Kidney (tissue), 14 donors: ENCODE data around the gene CEP112. TPM values are rescaled to one million over a fixed set of nuclear protein-coding genes. Genes with fewer than 3 reads are reported as not detected.

ENCODE experiments used
- DNase-seq, 5 donors: peaks; one replicate each; pipeline ENCODE4 v3.0.0-alpha.2; 2013 to 2020
- FAIRE-seq: peaks from 2 replicates; lab custom pipeline; 2012; peaks lifted over from hg19 to GRCh38; lab: Jason Lieb, UNC
- H3K27ac ChIP-seq, 2 donors: one replicate each; pipeline ENCODE4 v1.7.0; 2013; ENCODE audit warnings: low read depth in 2 of 2, low read length in 2 of 2, inconsistent platforms in 1 of 2
- H3K27me3 ChIP-seq: one replicate; pipeline ENCODE4 v1.7.1; 2013; ENCODE audit warnings: low read length, inconsistent platforms; ENCODE audit not compliant: control insufficient read depth, insufficient read depth
- H3K36me3 ChIP-seq, 3 donors: one replicate each; pipeline versions ENCODE4 v1.7.0 to v1.7.1; 2013; ENCODE audit warnings: low read length in 3 of 3, control low read depth in 1 of 3, inconsistent platforms in 1 of 3; ENCODE audit not compliant: insufficient read depth in 3 of 3, control insufficient read depth in 2 of 3
- H3K4me1 ChIP-seq, 3 donors: one replicate each; pipeline versions ENCODE4 v1.7.0 to v1.7.1; 2013; ENCODE audit warnings: low read length in 3 of 3, inconsistent platforms in 1 of 3, low read depth in 1 of 3; ENCODE audit not compliant: control insufficient read depth in 2 of 3, insufficient read depth in 2 of 3
- H3K4me3 ChIP-seq, 3 donors: one replicate each; pipeline versions ENCODE4 v1.7.0 to v1.8.1; 2013; ENCODE audit warnings: low read length in 3 of 3, control low read depth in 1 of 3, inconsistent platforms in 1 of 3
- H3K9ac ChIP-seq, 3 donors: one replicate each; pipeline versions ENCODE4 v1.7.0 to v1.7.1; 2013; ENCODE audit warnings: low read length in 3 of 3, control low read depth in 1 of 3, inconsistent platforms in 1 of 3
- H3K9me3 ChIP-seq, 3 donors: one replicate each; pipeline versions ENCODE4 v1.7.0 to v1.7.1; 2013; ENCODE audit warnings: low read length in 3 of 3, control low read depth in 1 of 3, inconsistent platforms in 1 of 3; ENCODE audit not compliant: control insufficient read depth in 2 of 3, insufficient read depth in 1 of 3
- intact Hi-C: fragments of 100-400 bp; cut with DNase I; formaldehyde crosslinking; loops from one replicate; pipeline ENCODE4 v1.11.1; 2022
- polyA plus RNA-seq: library from polyadenylated mRNA; stranded (reverse); fragments of 350-450 nt; fragmentation: Illumina TruSeq; extraction: RNeasy Lipid Tissue Mini Kit (QIAGEN cat#74804); gene quantifications from one replicate; pipeline ENCODE4 v1.2.3, GENCODE V29; 2014; ENCODE audit warnings: low read depth, low replicate concordance; ENCODE audit not compliant: insufficient read depth
- total RNA-seq: library from RNA; stranded (reverse); fragmentation: NEBNext Ultra II Directional; extraction: Animal tissue kit (Norgen Biotek cat#: 25700); gene quantifications from one replicate; pipeline ENCODE4 v1.2.1, GENCODE V29; 2021
- TF ChIP-seq, protein P1 (sequence below): IDR thresholded peaks from 3 replicates; pipeline ENCODE4 v1.5.1; 2012; ENCODE audit warnings: mild to moderate bottlenecking, moderate library complexity, borderline replicate concordance; ENCODE audit not compliant: insufficient read depth; ENCODE audit errors: extremely low read depth
- donor health status: control.
- donor health status: control.
- donor health status: control.
- donor health status: control.
- donor health status: control.
- donor health status: DM: yes; HTN: yes; CAD: no.
- donor health status: Normal renal cell carcinoma (clear cell type).

The CEP112 gene
- total and polyA plus RNA-seq, 2 donors from 2014 or later, result 17.0 to 27.4 TPM

DNA sequence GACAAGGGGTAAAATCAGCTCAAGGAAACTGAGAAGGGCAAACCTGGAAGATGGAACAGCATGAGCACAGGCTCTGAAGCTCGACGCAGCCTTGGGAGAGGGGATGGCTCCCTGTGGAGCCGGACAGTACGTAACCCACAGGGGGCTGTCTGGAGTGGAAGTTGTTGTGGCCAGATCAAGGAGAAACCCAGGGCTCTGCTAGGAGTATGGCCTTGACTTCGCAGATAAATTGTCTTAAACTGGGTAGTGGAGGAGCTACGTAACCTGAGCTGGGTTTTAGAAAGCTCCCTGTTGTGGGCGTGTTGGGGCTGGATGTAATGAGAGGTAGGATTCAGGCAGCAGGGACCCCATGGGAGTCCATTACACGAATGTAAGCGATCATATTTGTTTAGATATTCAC, 605.0 kb downstream of the CEP112 start:
- Histone ChIP-seq H3K36me3 (no peaks in the 10 kb centered on the region), H3K4me1 (no peaks in the 10 kb centered on the region), H3K9ac (no peak overlapping the region), H3K4me3 (no peak overlapping the region), H3K27me3 (no peaks in the 10 kb centered on the region), H3K9me3 (no peaks in the 10 kb centered on the region), H3K27ac (no peak overlapping the region)
- FAIRE-seq (no peak), DNase-seq (peak in 2 of 5 donors; percentile 23 to 37)
- TF ChIP-seq, protein P1, sequence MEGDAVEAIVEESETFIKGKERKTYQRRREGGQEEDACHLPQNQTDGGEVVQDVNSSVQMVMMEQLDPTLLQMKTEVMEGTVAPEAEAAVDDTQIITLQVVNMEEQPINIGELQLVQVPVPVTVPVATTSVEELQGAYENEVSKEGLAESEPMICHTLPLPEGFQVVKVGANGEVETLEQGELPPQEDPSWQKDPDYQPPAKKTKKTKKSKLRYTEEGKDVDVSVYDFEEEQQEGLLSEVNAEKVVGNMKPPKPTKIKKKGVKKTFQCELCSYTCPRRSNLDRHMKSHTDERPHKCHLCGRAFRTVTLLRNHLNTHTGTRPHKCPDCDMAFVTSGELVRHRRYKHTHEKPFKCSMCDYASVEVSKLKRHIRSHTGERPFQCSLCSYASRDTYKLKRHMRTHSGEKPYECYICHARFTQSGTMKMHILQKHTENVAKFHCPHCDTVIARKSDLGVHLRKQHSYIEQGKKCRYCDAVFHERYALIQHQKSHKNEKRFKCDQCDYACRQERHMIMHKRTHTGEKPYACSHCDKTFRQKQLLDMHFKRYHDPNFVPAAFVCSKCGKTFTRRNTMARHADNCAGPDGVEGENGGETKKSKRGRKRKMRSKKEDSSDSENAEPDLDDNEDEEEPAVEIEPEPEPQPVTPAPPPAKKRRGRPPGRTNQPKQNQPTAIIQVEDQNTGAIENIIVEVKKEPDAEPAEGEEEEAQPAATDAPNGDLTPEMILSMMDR, result no peak
- intact Hi-C loops, result no loop called here

Other genes starting within 250 kb of the CEP112 start
- gene APOH, start 37.3 kb upstream of the CEP112 start, total RNA-seq, result not detected
- gene APOH, start 37.3 kb upstream of the CEP112 start, polyA plus RNA-seq, result 13.5 TPM
- 50.8 TPM for gene PRKCA, start 110.5 kb upstream of the CEP112 start, total RNA-seq
- gene PRKCA, start 110.5 kb upstream of the CEP112 start, polyA plus RNA-seq, result 8.0 TPM